BE2C (cell line): Measurements from ENCODE around the gene DTNB.

Experiments used
- DNase-seq: peaks from one replicate; pipeline ENCODE4 v3.0.0-alpha.2; 2020
- H3K27me3 ChIP-seq: fragments of 250-450 bp; sonication (Bioruptor Pico); 2 replicates; pipeline ENCODE4 v1.5.1; 2020; ENCODE audit warnings: mild to moderate bottlenecking
- H3K36me3 ChIP-seq: fragments of 250-450 bp; sonication (Bioruptor Pico); 2 replicates; pipeline ENCODE4 v1.5.1; 2020; ENCODE audit warnings: mild to moderate bottlenecking
- H3K4me1 ChIP-seq: fragments of 250-450 bp; sonication (Bioruptor Pico); 2 replicates; pipeline ENCODE4 v1.5.1; 2020
- H3K4me3 ChIP-seq: 2 replicates; pipeline ENCODE4 v1.5.1; 2011; ENCODE audit warnings: low read depth, low read length
- H3K9me3 ChIP-seq: fragments of 250-450 bp; sonication (Bioruptor Pico); 2 replicates; pipeline ENCODE4 v1.5.1; 2020
- TF ChIP-seq, protein P1 (sequence below): IDR thresholded peaks from 2 replicates; pipeline ENCODE4 v1.5.1; 2012; ENCODE audit warnings: mild to moderate bottlenecking, low read depth, low read length

The DTNB gene

DNA sequence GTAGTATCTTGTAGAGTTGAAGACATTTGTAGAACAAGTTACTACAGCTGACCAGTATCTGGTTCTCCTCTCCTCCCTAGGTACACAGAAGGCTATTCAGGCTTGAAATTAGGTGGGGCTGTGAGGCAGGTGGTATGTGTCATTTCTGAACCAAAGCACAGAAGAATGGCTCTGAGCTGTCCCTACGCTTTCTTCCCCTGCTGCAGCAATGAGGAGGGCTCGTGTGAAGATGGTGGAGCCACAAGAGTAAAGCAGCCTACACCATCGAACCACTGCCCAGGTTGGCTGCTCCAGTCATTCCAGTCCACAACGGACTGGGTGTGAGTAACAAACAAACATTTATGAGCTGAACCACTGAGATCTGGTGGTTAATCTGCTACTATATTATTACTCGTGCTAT is 148.9 kb downstream of the DTNB start:
- no peaks in the 10 kb centered on the region for H3K4me1 ChIP-seq
- TF ChIP-seq, protein P1, sequence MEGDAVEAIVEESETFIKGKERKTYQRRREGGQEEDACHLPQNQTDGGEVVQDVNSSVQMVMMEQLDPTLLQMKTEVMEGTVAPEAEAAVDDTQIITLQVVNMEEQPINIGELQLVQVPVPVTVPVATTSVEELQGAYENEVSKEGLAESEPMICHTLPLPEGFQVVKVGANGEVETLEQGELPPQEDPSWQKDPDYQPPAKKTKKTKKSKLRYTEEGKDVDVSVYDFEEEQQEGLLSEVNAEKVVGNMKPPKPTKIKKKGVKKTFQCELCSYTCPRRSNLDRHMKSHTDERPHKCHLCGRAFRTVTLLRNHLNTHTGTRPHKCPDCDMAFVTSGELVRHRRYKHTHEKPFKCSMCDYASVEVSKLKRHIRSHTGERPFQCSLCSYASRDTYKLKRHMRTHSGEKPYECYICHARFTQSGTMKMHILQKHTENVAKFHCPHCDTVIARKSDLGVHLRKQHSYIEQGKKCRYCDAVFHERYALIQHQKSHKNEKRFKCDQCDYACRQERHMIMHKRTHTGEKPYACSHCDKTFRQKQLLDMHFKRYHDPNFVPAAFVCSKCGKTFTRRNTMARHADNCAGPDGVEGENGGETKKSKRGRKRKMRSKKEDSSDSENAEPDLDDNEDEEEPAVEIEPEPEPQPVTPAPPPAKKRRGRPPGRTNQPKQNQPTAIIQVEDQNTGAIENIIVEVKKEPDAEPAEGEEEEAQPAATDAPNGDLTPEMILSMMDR, result no peak
- DNase-seq, result no peak
- no peaks in the 10 kb centered on the region for H3K27me3 ChIP-seq
- no peaks in the 10 kb centered on the region for H3K36me3 ChIP-seq
- no peaks in the 10 kb centered on the region for H3K9me3 ChIP-seq
- H3K4me3 ChIP-seq, result no peak overlapping the region

DNA sequence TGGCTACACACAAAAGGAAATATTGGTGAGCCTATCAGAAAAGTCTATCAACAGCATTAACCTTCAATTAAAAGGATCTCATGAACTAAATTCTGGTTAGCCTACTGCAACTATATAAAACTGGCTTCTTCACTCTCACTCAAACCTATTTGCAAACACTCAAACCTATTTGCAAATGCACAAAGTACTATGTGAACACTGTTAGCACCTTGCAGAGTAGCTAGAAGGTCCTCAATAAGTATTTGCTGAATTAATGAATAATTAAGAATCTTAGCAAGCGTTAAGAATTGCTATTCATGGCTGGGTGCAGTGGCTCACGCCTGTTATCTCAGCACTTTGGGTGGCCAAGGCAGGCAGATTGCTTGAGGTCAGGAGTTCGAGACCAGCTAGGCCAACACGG is 150.3 kb downstream of the DTNB start:
- Histone ChIP-seq H3K4me3 (no peak overlapping the region), H3K9me3 (no peaks in the 10 kb centered on the region), H3K27me3 (no peaks in the 10 kb centered on the region), H3K36me3 (no peaks in the 10 kb centered on the region), H3K4me1 (no peaks in the 10 kb centered on the region)
- no peak for DNase-seq
- TF ChIP-seq, protein P1, result no peak

DNA sequence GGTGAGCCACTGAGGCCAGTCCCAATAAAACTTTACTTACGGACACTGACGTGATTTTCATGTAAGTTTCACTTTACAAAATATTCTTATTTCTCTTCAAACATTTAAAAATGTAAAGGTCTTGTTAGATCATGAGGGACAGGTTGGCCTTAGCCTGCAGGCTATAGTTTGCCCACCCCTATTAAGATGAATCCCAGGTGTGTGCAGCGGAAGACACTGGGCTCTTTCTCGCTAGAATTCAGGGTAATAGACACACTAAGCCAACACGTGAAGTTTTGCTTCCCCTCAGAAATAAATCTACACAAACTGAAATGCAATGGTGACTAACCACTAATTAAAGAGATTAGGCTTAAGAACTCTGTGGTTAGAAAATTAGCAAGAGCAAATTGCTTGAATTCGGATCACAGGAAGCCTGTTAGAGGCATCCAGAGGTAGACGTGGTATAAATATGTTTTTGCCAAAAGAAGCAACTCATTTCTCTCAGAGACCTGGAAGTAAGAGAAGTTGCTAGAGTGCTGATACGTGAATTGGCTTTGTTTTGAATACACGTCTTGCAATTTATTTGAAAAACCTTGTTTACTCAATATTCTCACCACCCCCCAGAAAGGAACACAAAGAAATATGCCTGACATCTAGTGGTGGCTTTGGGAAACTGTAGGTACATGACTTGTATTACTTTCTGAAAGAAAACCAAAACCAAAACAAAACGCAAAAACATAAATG is 151.6 kb downstream of the DTNB start:
- Histone ChIP-seq H3K4me1 (no peaks in the 10 kb centered on the region), H3K4me3 (no peak overlapping the region), H3K27me3 (no peaks in the 10 kb centered on the region), H3K36me3 (no peaks in the 10 kb centered on the region), H3K9me3 (no peaks in the 10 kb centered on the region)
- TF ChIP-seq, protein P1, result peak; percentile 85
- DNase-seq, result peak; percentile 24

DNA sequence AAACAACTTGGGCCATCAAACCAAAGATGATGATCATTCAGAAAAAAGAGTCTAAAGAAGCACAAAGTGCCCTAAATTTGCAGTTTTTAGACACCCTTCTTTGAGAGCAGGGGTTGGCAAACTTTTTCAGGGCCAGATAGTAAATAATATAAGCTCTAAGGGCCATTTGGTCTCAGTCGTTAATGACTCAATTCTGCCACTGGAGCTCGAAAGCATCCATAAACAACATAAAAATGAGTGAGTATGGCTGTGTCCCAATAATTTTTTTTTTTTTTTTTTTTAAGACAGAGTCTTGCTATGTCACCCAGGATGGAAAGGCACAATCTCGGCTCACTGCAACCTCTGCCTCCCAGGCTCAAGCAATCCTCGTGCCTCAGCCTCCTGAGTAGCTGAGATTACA is 152.3 kb downstream of the DTNB start:
- no peak overlapping the region for H3K4me3 ChIP-seq
- no peaks in the 10 kb centered on the region for H3K36me3 ChIP-seq
- no peaks in the 10 kb centered on the region for H3K27me3 ChIP-seq
- no peaks in the 10 kb centered on the region for H3K4me1 ChIP-seq
- H3K9me3 ChIP-seq, result no peaks in the 10 kb centered on the region
- no peak for DNase-seq
- TF ChIP-seq, protein P1, result no peak

DNA sequence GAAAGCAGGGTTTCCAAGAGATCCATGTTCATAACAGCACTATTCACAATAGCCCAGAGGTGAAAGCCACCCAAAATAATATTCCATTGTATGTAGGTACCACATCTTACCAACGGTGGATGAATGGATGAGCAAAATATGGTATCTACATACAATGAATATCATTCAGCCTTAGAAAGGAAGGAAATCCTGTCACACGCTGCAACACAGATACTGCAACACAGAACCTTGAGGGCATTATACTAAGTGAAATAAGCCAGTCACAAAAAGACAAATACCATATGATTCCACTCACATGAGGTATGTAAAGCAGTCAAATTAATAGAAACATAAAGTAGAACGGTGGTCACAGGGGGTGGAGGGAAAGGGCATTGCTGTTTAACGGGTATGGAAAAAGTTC is 155.7 kb downstream of the DTNB start:
- no peak for DNase-seq
- TF ChIP-seq, protein P1, result no peak
- Histone ChIP-seq H3K27me3 (no peaks in the 10 kb centered on the region), H3K4me1 (no peaks in the 10 kb centered on the region), H3K36me3 (no peaks in the 10 kb centered on the region), H3K4me3 (no peak overlapping the region), H3K9me3 (no peaks in the 10 kb centered on the region)

DNA sequence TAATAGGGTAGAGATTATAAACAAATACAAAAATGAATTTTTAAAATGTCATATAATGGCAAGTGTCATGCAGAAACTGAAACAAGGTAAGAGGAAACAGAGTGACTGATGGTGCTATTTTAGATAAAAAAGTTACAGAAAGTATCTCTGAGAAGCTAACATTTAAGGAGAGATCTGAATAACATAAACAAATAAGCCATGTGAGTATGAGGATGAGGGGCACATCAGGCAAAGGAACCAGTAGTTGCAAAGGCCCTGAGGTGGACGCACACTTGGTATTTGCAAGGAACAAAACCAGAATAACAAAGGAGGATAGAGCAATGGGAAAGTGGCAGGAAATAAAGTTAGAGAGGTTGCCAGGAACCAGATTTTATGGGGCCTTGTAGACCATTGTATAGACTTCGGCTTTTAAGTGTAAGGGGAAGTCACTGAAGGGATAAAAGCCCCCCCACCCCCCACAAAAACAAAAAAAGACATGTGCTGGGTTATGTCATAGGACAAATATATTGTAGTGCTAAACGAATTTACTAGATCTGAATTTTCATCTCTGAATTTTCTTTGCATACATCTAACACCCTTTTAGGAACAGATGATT is 159.2 kb downstream of the DTNB start:
- no peak for DNase-seq
- no peaks in the 10 kb centered on the region for H3K4me1 ChIP-seq
- no peaks in the 10 kb centered on the region for H3K9me3 ChIP-seq
- TF ChIP-seq, protein P1, result no peak
- no peaks in the 10 kb centered on the region for H3K27me3 ChIP-seq
- H3K4me3 ChIP-seq, result no peak overlapping the region
- no peaks in the 10 kb centered on the region for H3K36me3 ChIP-seq
